IPS-15b (cell line): ENCODE measurements around the gene COX14.

Source experiments
- H3K27me3 ChIP-seq: one replicate; pipeline ENCODE4 v1.6.1; 2013; ENCODE audit warnings: low read length; ENCODE audit not compliant: control insufficient read depth, insufficient read depth
- H3K36me3 ChIP-seq: one replicate; pipeline ENCODE4 v1.6.1; 2013; ENCODE audit warnings: low read length; ENCODE audit not compliant: control insufficient read depth, insufficient read depth
- H3K4me1 ChIP-seq: one replicate; pipeline ENCODE4 v1.6.1; 2013; ENCODE audit warnings: mild to moderate bottlenecking, low read length; ENCODE audit not compliant: control insufficient read depth, insufficient read depth
- H3K4me3 ChIP-seq: one replicate; pipeline ENCODE4 v1.5.1; 2013; ENCODE audit warnings: low read depth, low read length
- H3K9ac ChIP-seq: one replicate; pipeline ENCODE4 v1.6.1; 2013; ENCODE audit warnings: low read depth, mild to moderate bottlenecking, low read length
- H3K9me3 ChIP-seq: one replicate; pipeline ENCODE4 v1.6.1; 2013; ENCODE audit warnings: mild to moderate bottlenecking, low read length; ENCODE audit not compliant: control insufficient read depth, insufficient read depth

Gene COX14

GRCh38 chr12:50111693-50112455 is at the start of gene COX14:
TSS of gene COX14 (plus strand) at chr12:50112236. CDS start at chr12:50120044, 7,808 bp downstream.
- peak within 1 kb of the TSS; percentile 97 for H3K4me3 ChIP-seq
- H3K36me3 ChIP-seq: peaks cover 4% of the 10 kb centered on the region
- no peaks in the 10 kb centered on the region for H3K27me3 ChIP-seq
- peaks cover 14% of the 10 kb centered on the region for H3K4me1 ChIP-seq
- no peaks in the 10 kb centered on the region for H3K9me3 ChIP-seq
- H3K9ac ChIP-seq: peak within 1 kb of the TSS; percentile 90

- no peak overlapping the region for H3K9ac ChIP-seq
- peaks cover 3% of the 10 kb centered on the region for H3K4me1 ChIP-seq
Measured at GRCh38 chr12:50062728-50063460, 49.1 kb upstream of the COX14 start.

GRCh38 chr12:50065726-50066310 is 46.2 kb upstream of the COX14 start:
- H3K4me3 ChIP-seq: no peak overlapping the region
- peaks cover 3% of the 10 kb centered on the region for H3K4me1 ChIP-seq
- H3K9ac ChIP-seq: no peak overlapping the region
- H3K9me3 ChIP-seq: no peaks in the 10 kb centered on the region
- peaks cover 13% of the 10 kb centered on the region for H3K27me3 ChIP-seq
- H3K36me3 ChIP-seq: no peaks in the 10 kb centered on the region

More at GRCh38 chr12:50062728-50063460, 49.1 kb upstream of the COX14 start:
- H3K4me3 ChIP-seq: no peak overlapping the region
- H3K9me3 ChIP-seq: no peaks in the 10 kb centered on the region
- no peaks in the 10 kb centered on the region for H3K36me3 ChIP-seq
- H3K27me3 ChIP-seq: peaks cover 42% of the 10 kb centered on the region

- H3K36me3 ChIP-seq: no peaks in the 10 kb centered on the region
- peaks cover 3% of the 10 kb centered on the region for H3K4me1 ChIP-seq
Measured at GRCh38 chr12:50066402-50066801, 45.6 kb upstream of the COX14 start.

GRCh38 chr12:50069069-50069468 is 43.0 kb upstream of the COX14 start:
- H3K9me3 ChIP-seq: no peaks in the 10 kb centered on the region
- no peaks in the 10 kb centered on the region for H3K36me3 ChIP-seq

More at GRCh38 chr12:50066402-50066801, 45.6 kb upstream of the COX14 start:
- Histone ChIP-seq H3K4me3 (no peak overlapping the region), H3K9me3 (no peaks in the 10 kb centered on the region), H3K27me3 (peaks cover 8% of the 10 kb centered on the region), H3K9ac (no peak overlapping the region)

GRCh38 chr12:50069539-50069938 is 42.5 kb upstream of the COX14 start:
- Histone ChIP-seq H3K9me3 (no peaks in the 10 kb centered on the region), H3K27me3 (no peaks in the 10 kb centered on the region), H3K4me3 (no peak overlapping the region), H3K9ac (no peak overlapping the region), H3K36me3 (no peaks in the 10 kb centered on the region), H3K4me1 (peaks cover 6% of the 10 kb centered on the region)

More at GRCh38 chr12:50069069-50069468, 43.0 kb upstream of the COX14 start:
- no peak overlapping the region for H3K4me3 ChIP-seq
- H3K27me3 ChIP-seq: no peaks in the 10 kb centered on the region
- peaks cover 6% of the 10 kb centered on the region for H3K4me1 ChIP-seq
- H3K9ac ChIP-seq: no peak overlapping the region

- H3K4me1 ChIP-seq: peaks cover 6% of the 10 kb centered on the region
- no peaks in the 10 kb centered on the region for H3K36me3 ChIP-seq
- no peak overlapping the region for H3K4me3 ChIP-seq
- no peaks in the 10 kb centered on the region for H3K9me3 ChIP-seq
- no peak overlapping the region for H3K9ac ChIP-seq
- no peaks in the 10 kb centered on the region for H3K27me3 ChIP-seq
Measured at GRCh38 chr12:50070314-50071060, 41.5 kb upstream of the COX14 start.

- H3K27me3 ChIP-seq: no peaks in the 10 kb centered on the region
Measured at GRCh38 chr12:50072198-50072907, 39.7 kb upstream of the COX14 start.

GRCh38 chr12:50073206-50073605 is 38.8 kb upstream of the COX14 start:
- Histone ChIP-seq H3K36me3 (no peaks in the 10 kb centered on the region), H3K27me3 (no peaks in the 10 kb centered on the region), H3K4me1 (peaks cover 3% of the 10 kb centered on the region), H3K9ac (no peak overlapping the region), H3K9me3 (no peaks in the 10 kb centered on the region), H3K4me3 (no peak overlapping the region)

More at GRCh38 chr12:50072198-50072907, 39.7 kb upstream of the COX14 start:
- no peak overlapping the region for H3K4me3 ChIP-seq
- H3K36me3 ChIP-seq: no peaks in the 10 kb centered on the region
- no peaks in the 10 kb centered on the region for H3K9me3 ChIP-seq
- peak overlapping the region; percentile 16 for H3K9ac ChIP-seq
- peaks cover 3% of the 10 kb centered on the region for H3K4me1 ChIP-seq

- no peaks in the 10 kb centered on the region for H3K9me3 ChIP-seq
- peaks cover 3% of the 10 kb centered on the region for H3K4me1 ChIP-seq
- H3K9ac ChIP-seq: no peak overlapping the region
- no peak overlapping the region for H3K4me3 ChIP-seq
- no peaks in the 10 kb centered on the region for H3K36me3 ChIP-seq
- no peaks in the 10 kb centered on the region for H3K27me3 ChIP-seq
Measured at GRCh38 chr12:50073712-50074111, 38.3 kb upstream of the COX14 start.
